Glomerular endothelial cell (primary cell): ENCODE data around the gene FMN2. TPM values are rescaled to one million over a fixed set of nuclear protein-coding genes. Genes with fewer than 3 reads are reported as not detected.
"Not testable (repeated sequence)": the region's sequence is repeated elsewhere in the genome, so short reads cannot be mapped to it uniquely, and the experiment has no call there.

ENCODE experiments used
- DNase-seq: peaks from one replicate; pipeline ENCODE4 v3.0.0-alpha.2; 2011; ENCODE audit warnings: low read depth, low spot score; ENCODE audit errors: extremely low read depth
- total RNA-seq: library from RNA; depleted of rRNA; stranded (reverse); fragments of >200 nt; gene quantifications from 2 replicates; pipeline ENCODE4 v1.2.3, GENCODE V29; 2015

The FMN2 gene
- total RNA-seq, 1 donor from 2014 or later, result 7.5 TPM

GRCh38 chr1:240409615-240410014 is 317.9 kb downstream of the FMN2 start:
- DNase-seq, result no peak

- no peak for DNase-seq
Measured at GRCh38 chr1:240413732-240414131, 322.0 kb downstream of the FMN2 start.

GRCh38 chr1:240414237-240414636 is 322.6 kb downstream of the FMN2 start:
- no peak for DNase-seq

GRCh38 chr1:240415011-240415410 is 323.3 kb downstream of the FMN2 start:
- DNase-seq, result not testable (repeated sequence)

GRCh38 chr1:240415532-240415931 is 323.8 kb downstream of the FMN2 start:
- DNase-seq, result no peak

- no peak for DNase-seq
Measured at GRCh38 chr1:240417317-240417716, 325.6 kb downstream of the FMN2 start.

GRCh38 chr1:240420766-240421165 is 329.1 kb downstream of the FMN2 start:
- no peak for DNase-seq

GRCh38 chr1:240423246-240423924 is 331.7 kb downstream of the FMN2 start:
- DNase-seq, result no peak

GRCh38 chr1:240424740-240425464 is 333.2 kb downstream of the FMN2 start:
- no peak for DNase-seq

- no peak for DNase-seq
Measured at GRCh38 chr1:240426051-240426450, 334.4 kb downstream of the FMN2 start.

GRCh38 chr1:240435996-240436566 is 344.4 kb downstream of the FMN2 start:
- no peak for DNase-seq

- DNase-seq, result no peak
Measured at GRCh38 chr1:240441669-240442068, 350.0 kb downstream of the FMN2 start.

- no peak for DNase-seq
Measured at GRCh38 chr1:240445369-240445768, 353.7 kb downstream of the FMN2 start.

GRCh38 chr1:240455228-240455821 is 363.6 kb downstream of the FMN2 start:
- no peak for DNase-seq

GRCh38 chr1:240457203-240457602 is 365.5 kb downstream of the FMN2 start:
- no peak for DNase-seq

- no peak for DNase-seq
Measured at GRCh38 chr1:240462277-240462676, 370.6 kb downstream of the FMN2 start.

GRCh38 chr1:240462766-240463395 is 371.2 kb downstream of the FMN2 start:
- DNase-seq, result no peak

- DNase-seq, result no peak
Measured at GRCh38 chr1:240464099-240464498, 372.4 kb downstream of the FMN2 start.

GRCh38 chr1:240465531-240465940 is 373.9 kb downstream of the FMN2 start:
- DNase-seq, result no peak

- DNase-seq, result no peak
Measured at GRCh38 chr1:240466509-240466908, 374.8 kb downstream of the FMN2 start.

GRCh38 chr1:240467895-240468294 is 376.2 kb downstream of the FMN2 start:
- DNase-seq, result no peak
